ENCODE data around the gene SPATA16.
"Not testable (repeated sequence)": the region's sequence is repeated elsewhere in the genome, so short reads cannot be mapped to it uniquely, and the experiment has no call there.

- TF ChIP-seq MAX (IDR thresholded peaks at IDR 0.05; ENCODE audit: insufficient read depth, insufficient read length); CTCF (IDR thresholded peaks at IDR 0.05; ENCODE audit: extremely low read depth in 1 of 2, insufficient read depth in 1 of 2, low read depth in 1 of 2, low read length in 2 of 2); POLR2AphosphoS5 (IDR thresholded peaks at IDR 0.05; ENCODE audit: insufficient read depth, low read depth, low read length): not testable (repeated sequence)
These were observed 120.9 kb downstream of the SPATA16 start for GRCh38 chr3:173020128-173020527.
